Measurements from ENCODE around the gene VIPR2. TPM values are rescaled to one million over a fixed set of nuclear protein-coding genes. Genes with fewer than 3 reads are reported as not detected.
A peak's percentile ranks its signal among the peaks of the same experiment; 100 is the strongest.

The VIPR2 gene
- total and polyA plus RNA-seq, 2 experiments from 2014 or later: 1.3 to 2.7 TPM

DNA sequence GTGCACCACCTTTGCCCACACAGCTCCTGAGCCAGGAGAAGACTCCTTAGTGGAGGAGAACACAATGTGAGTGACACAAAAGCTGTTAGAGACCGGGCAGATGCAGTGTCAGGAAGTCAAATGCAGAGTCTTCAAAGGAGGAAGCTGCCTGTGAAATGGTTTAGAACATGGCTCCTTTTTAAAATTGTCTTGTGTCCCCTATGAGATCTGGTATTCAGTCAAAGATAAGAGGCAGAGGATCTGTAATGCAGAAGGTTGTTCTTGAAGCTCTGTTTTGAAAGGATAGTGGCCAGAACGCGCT is 133.0 kb downstream of the VIPR2 start:
- Mint-ChIP-seq H3K4me1 (peaks cover 16% of the 10 kb centered on the region), H3K27me3 (ENCODE audit: insufficient read depth, low read depth, poor library complexity) (peaks cover 21% of the 10 kb centered on the region), H3K36me3 (ENCODE audit: low read depth) (peaks cover 10% of the 10 kb centered on the region; the same call in 2 of the 3 replicates), H3K9me3 (peaks cover 84% of the 10 kb centered on the region), H3K4me3 (no peak overlapping the region), H3K27ac (no peak overlapping the region)
- Histone ChIP-seq H3K4me3 (no peak overlapping the region), H3K4me1 (ENCODE audit: insufficient read depth) (peaks cover 15% of the 10 kb centered on the region), H3K27me3 (ENCODE audit: insufficient read depth) (no peaks in the 10 kb centered on the region), H2AFZ (0 out of 2 replicates have a peak overlapping the region, but pooled peaks have one; percentile 2), H3K36me3 (ENCODE audit: insufficient read depth) (no peaks in the 10 kb centered on the region), H3F3A (replicated peaks; ENCODE audit: low read depth) (no peaks in the 10 kb centered on the region), H3K9me2 (ENCODE audit: insufficient read depth) (no peaks in the 10 kb centered on the region), H3K27ac (ENCODE audit: low read depth) (no peak overlapping the region), H3K79me2 (replicated peaks; ENCODE audit: insufficient read depth) (no peaks in the 10 kb centered on the region), H4K20me1 (replicated peaks; ENCODE audit: insufficient read depth) (no peaks in the 10 kb centered on the region), H3K4me2 (no peak overlapping the region)
- TF ChIP-seq EZH2phosphoT487 (IDR thresholded peaks at IDR 0.05; ENCODE audit: unreplicated experiment): no peak
- TF ChIP-seq ZNF114 (CRISPR knock-in tag; IDR thresholded peaks at IDR 0.05): no peak
- no peak for TF ChIP-seq NANOG (IDR thresholded peaks at IDR 0.05; ENCODE audit: borderline replicate concordance)
- TF ChIP-seq, protein P1, sequence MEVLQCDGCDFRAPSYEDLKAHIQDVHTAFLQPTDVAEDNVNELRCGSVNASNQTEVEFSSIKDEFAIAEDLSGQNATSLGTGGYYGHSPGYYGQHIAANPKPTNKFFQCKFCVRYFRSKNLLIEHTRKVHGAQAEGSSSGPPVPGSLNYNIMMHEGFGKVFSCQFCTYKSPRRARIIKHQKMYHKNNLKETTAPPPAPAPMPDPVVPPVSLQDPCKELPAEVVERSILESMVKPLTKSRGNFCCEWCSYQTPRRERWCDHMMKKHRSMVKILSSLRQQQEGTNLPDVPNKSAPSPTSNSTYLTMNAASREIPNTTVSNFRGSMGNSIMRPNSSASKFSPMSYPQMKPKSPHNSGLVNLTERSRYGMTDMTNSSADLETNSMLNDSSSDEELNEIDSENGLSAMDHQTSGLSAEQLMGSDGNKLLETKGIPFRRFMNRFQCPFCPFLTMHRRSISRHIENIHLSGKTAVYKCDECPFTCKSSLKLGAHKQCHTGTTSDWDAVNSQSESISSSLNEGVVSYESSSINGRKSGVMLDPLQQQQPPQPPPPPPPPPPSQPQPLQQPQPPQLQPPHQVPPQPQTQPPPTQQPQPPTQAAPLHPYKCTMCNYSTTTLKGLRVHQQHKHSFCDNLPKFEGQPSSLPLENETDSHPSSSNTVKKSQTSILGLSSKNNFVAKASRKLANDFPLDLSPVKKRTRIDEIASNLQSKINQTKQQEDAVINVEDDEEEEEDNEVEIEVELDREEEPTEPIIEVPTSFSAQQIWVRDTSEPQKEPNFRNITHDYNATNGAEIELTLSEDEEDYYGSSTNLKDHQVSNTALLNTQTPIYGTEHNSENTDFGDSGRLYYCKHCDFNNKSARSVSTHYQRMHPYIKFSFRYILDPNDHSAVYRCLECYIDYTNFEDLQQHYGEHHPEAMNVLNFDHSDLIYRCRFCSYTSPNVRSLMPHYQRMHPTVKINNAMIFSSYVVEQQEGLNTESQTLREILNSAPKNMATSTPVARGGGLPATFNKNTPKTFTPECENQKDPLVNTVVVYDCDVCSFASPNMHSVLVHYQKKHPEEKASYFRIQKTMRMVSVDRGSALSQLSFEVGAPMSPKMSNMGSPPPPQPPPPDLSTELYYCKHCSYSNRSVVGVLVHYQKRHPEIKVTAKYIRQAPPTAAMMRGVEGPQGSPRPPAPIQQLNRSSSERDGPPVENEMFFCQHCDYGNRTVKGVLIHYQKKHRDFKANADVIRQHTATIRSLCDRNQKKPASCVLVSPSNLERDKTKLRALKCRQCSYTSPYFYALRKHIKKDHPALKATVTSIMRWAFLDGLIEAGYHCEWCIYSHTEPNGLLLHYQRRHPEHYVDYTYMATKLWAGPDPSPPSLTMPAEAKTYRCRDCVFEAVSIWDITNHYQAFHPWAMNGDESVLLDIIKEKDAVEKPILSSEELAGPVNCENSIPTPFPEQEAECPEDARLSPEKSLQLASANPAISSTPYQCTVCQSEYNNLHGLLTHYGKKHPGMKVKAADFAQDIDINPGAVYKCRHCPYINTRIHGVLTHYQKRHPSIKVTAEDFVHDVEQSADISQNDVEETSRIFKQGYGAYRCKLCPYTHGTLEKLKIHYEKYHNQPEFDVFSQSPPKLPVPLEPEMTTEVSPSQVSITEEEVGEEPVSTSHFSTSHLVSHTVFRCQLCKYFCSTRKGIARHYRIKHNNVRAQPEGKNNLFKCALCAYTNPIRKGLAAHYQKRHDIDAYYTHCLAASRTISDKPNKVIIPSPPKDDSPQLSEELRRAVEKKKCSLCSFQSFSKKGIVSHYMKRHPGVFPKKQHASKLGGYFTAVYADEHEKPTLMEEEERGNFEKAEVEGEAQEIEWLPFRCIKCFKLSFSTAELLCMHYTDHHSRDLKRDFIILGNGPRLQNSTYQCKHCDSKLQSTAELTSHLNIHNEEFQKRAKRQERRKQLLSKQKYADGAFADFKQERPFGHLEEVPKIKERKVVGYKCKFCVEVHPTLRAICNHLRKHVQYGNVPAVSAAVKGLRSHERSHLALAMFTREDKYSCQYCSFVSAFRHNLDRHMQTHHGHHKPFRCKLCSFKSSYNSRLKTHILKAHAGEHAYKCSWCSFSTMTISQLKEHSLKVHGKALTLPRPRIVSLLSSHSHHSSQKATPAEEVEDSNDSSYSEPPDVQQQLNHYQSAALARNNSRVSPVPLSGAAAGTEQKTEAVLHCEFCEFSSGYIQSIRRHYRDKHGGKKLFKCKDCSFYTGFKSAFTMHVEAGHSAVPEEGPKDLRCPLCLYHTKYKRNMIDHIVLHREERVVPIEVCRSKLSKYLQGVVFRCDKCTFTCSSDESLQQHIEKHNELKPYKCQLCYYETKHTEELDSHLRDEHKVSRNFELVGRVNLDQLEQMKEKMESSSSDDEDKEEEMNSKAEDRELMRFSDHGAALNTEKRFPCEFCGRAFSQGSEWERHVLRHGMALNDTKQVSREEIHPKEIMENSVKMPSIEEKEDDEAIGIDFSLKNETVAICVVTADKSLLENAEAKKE (CRISPR knock-in tag; IDR thresholded peaks at IDR 0.05): no peak
- no peak for TF ChIP-seq JUNB (IDR thresholded peaks at IDR 0.05; ENCODE audit: unreplicated experiment)
- TF ChIP-seq, protein P2, sequence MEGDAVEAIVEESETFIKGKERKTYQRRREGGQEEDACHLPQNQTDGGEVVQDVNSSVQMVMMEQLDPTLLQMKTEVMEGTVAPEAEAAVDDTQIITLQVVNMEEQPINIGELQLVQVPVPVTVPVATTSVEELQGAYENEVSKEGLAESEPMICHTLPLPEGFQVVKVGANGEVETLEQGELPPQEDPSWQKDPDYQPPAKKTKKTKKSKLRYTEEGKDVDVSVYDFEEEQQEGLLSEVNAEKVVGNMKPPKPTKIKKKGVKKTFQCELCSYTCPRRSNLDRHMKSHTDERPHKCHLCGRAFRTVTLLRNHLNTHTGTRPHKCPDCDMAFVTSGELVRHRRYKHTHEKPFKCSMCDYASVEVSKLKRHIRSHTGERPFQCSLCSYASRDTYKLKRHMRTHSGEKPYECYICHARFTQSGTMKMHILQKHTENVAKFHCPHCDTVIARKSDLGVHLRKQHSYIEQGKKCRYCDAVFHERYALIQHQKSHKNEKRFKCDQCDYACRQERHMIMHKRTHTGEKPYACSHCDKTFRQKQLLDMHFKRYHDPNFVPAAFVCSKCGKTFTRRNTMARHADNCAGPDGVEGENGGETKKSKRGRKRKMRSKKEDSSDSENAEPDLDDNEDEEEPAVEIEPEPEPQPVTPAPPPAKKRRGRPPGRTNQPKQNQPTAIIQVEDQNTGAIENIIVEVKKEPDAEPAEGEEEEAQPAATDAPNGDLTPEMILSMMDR (conservative IDR thresholded peaks at IDR 0.05; ENCODE audit: low read depth in 2 of 2): no peak
- no peak for TF ChIP-seq EZH2 (IDR thresholded peaks at IDR 0.05; ENCODE audit: low read depth, unreplicated experiment)
- TF ChIP-seq REST (IDR thresholded peaks at IDR 0.05; ENCODE audit: unreplicated experiment): no peak
- TF ChIP-seq CREB1 (CRISPR knock-in tag; IDR thresholded peaks at IDR 0.05; ENCODE audit: low read depth): no peak
- TF ChIP-seq POLR2AphosphoS5 (IDR thresholded peaks at IDR 0.05; ENCODE audit: low read depth): no peak
- TF ChIP-seq, protein P3, sequence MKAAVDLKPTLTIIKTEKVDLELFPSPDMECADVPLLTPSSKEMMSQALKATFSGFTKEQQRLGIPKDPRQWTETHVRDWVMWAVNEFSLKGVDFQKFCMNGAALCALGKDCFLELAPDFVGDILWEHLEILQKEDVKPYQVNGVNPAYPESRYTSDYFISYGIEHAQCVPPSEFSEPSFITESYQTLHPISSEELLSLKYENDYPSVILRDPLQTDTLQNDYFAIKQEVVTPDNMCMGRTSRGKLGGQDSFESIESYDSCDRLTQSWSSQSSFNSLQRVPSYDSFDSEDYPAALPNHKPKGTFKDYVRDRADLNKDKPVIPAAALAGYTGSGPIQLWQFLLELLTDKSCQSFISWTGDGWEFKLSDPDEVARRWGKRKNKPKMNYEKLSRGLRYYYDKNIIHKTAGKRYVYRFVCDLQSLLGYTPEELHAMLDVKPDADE (IDR thresholded peaks at IDR 0.05): no peak
- no peak for TF ChIP-seq ZNF331 (CRISPR knock-in tag; IDR thresholded peaks at IDR 0.05; ENCODE audit: low read depth)
- TF ChIP-seq STAT1 (IDR thresholded peaks at IDR 0.05; ENCODE audit: unreplicated experiment): no peak
- DNase-seq (ENCODE audit: low spot score) (no peak), ATAC-seq (no peak)

All from GM23338 (cell line).